Ectodermal cell (in vitro differentiated cells): ENCODE measurements around the gene SH3TC1. TPM values are rescaled to one million over a fixed set of nuclear protein-coding genes. Genes with fewer than 3 reads are reported as not detected.

Experiments used
- H3K27ac ChIP-seq: 2 replicates; pipeline ENCODE4 v1.7.0; 2013; ENCODE audit warnings: mild to moderate bottlenecking, low read depth, low read length; ENCODE audit not compliant: insufficient read depth, poor library complexity, severe bottlenecking
- H3K27me3 ChIP-seq: 2 replicates; pipeline ENCODE4 v1.7.0; 2013; ENCODE audit warnings: mild to moderate bottlenecking, low read length; ENCODE audit not compliant: insufficient read depth, control insufficient read depth, poor library complexity, severe bottlenecking
- H3K36me3 ChIP-seq: one replicate; pipeline ENCODE4 v1.7.0; 2013; ENCODE audit warnings: low read length; ENCODE audit not compliant: control insufficient read depth, insufficient read depth
- H3K4me1 ChIP-seq: one replicate; pipeline ENCODE4 v1.7.0; 2013; ENCODE audit warnings: low read length; ENCODE audit not compliant: control insufficient read depth, insufficient read depth
- H3K4me3 ChIP-seq: 2 replicates; pipeline ENCODE4 v1.7.0; 2013; ENCODE audit warnings: low read depth, low read length, control low read depth; ENCODE audit not compliant: insufficient read depth
- H3K9me3 ChIP-seq: 2 replicates; pipeline ENCODE4 v1.7.0; 2013; ENCODE audit warnings: mild to moderate bottlenecking, low read length, moderate library complexity; ENCODE audit not compliant: control insufficient read depth
- WGBS, 2 experiments: methylation state at CpG; one replicate each; pipeline ENCODE4 v1.1.7; 2013; ENCODE audit warnings: missing lambda C conversion rate in 2 of 2; 5-methylcytosine and 5-hydroxymethylcytosine counted together
- polyA plus RNA-seq, 4 experiments: library from polyadenylated mRNA; stranded (reverse); fragments of 50-300 nt; gene quantifications; one replicate each; pipeline ENCODE4 v1.2.3, GENCODE V29; 2013

Gene SH3TC1
- polyA plus RNA-seq (2013, experiment 1 of 4) = 0.26 TPM
- polyA plus RNA-seq (2013, experiment 2 of 4) = 0.18 TPM
- polyA plus RNA-seq (2013, experiment 3 of 4) = 0.16 TPM
- polyA plus RNA-seq (2013, experiment 4 of 4) = 0.20 TPM

DNA sequence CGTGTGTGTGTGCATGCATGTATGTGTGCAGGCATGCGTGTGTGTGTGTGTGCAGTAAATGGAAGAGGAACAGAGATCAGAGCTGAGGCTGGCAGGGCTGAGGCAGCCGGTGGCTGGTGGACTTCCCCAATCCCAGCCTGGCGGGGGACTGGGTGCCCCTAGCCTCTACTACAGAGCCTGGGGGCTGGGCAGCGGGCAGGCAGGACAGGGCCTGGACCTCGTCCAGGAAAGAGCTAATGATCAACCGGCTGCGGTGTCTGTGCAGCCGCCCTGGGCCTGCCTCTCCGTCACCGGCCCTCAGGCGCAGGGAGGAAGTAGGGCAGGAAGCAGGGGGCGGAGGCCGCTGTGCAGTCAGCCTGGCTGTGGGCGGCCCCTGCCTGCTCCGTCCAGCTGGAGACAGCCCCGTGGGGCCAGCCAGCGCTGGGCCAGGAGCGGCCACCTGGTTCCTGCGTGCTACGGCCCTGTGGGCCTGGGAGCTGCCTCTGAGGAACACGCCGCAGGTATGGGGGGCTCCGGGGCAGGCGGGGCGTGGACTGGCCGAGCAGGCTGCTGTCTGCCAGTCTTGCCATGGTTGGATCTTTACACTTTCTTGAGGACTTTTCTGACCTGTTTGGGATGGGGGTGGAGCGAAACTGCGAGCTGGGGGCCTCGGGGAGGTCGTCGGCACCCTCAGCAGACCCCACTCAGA is at the start of gene SH3TC1:
TSS of gene SH3TC1 (plus strand) at position 385 of the 688 bp plus-strand sequence. CDS start 5,905 bp downstream, outside the sequence.
- WGBS, 2 experiments = 80 to 84% methylated on average over 32 of the region's 32 CpGs
- H3K36me3 ChIP-seq = no peaks in the 10 kb centered on the region
- H3K27ac ChIP-seq = no peak within 1 kb of the TSS
- H3K9me3 ChIP-seq = no peaks in the 10 kb centered on the region
- H3K4me3 ChIP-seq = no peak within 1 kb of the TSS
- no peaks in the 10 kb centered on the region for H3K27me3 ChIP-seq
- H3K4me1 ChIP-seq = peaks cover 18% of the 10 kb centered on the region

DNA sequence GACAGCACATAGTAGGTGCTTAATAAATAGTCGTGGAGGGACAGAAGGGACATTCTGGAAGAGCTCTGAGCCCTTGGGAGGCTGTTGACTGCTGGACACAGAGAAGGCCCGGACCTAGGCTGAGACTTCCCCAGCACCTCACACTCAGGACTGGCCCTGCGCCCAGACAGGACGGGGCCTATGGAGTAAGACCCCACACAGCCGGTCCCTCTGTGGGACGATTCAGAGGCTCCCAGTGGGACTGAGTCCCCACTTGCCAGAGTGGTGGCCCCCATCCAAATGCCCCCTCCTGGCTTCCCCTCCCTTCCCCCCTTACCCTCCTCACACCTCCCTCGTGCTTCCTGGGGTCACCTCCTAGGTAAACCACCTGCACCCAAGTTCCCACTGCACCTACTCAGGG is 49.4 kb upstream of the SH3TC1 start:
- no peaks in the 10 kb centered on the region for H3K36me3 ChIP-seq
- no peaks in the 10 kb centered on the region for H3K4me1 ChIP-seq
- no peak overlapping the region for H3K4me3 ChIP-seq
- no peak overlapping the region for H3K27ac ChIP-seq
- no peaks in the 10 kb centered on the region for H3K27me3 ChIP-seq
- WGBS, 2 experiments = 93 to 94% methylated on average over 6 to 7 of the region's 7 CpGs
- H3K9me3 ChIP-seq = no peaks in the 10 kb centered on the region

DNA sequence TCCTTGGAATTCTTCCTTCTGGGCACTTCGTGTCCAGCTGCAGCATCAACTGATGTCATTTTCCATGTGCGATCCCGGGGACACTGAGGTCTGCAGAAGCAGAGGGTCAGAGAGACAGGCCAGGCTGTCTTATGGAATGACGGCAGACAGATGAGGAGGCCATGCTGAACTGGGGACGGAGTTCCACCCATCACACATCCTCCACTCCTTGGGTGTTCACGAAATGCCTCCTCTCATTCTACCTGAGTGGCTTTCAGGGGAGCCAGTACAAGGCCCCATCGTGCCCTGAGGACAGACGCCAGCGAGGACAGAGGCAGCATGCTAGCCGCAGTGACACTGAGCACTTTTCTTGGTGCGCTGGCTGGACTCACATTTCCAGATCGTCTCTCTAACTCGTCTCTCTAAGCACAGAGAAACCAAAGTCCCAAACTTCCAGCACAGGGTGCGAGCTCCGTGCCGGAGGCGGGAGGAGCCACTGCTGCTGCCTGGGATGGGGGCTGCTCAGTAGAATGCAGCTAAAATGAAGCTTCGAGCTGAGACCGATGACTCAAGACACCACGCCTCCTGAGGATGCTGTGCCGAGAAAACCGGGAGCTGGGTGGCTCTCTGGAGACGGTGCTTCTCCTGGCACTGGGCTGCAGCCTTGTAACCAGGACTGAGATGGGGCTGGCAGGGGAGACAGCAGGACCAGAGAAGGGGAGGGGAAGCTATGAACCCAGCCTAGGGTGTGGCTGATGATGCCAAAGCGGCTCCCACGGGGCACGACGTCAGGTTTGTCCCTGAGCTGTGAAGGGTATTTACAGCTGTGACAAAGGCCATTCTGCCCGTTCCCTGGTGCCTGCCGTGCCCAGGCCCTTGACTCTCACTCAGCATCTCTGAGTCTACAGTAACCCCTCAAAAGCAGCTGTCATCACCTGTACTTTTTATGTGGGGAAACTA is 48.7 kb upstream of the SH3TC1 start:
- H3K9me3 ChIP-seq = no peaks in the 10 kb centered on the region
- H3K4me3 ChIP-seq = no peak overlapping the region
- no peaks in the 10 kb centered on the region for H3K36me3 ChIP-seq
- no peak overlapping the region for H3K27ac ChIP-seq
- 86 to 88% methylated on average over 29 of the region's 29 CpGs for WGBS, 2 experiments
- H3K4me1 ChIP-seq = no peaks in the 10 kb centered on the region
- peaks cover 6% of the 10 kb centered on the region for H3K27me3 ChIP-seq

DNA sequence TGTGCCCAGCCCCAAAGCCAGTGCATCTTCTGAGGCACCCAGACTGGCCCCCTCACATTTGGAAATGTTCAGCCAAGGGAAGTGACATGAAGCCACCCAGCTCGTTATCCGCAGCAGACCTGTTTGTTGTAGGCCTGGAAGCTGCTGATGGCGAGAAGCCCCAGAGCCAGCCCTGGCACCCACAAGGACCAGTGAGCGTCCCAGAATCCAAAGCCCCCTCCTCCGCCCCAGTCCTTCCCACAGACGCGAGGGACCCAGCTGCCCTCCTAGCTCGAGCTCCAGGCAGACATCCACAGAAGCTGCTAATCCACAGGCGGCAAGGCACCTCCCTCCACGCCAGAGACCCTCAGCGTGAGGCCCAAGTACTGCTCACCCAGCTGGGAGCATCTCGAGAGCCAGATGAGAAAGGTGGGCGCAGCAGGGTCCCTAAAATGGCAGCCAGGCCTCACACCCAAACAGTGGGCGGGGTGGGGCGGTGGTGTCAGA is 47.9 kb upstream of the SH3TC1 start:
- Histone ChIP-seq H3K4me3 (no peak overlapping the region), H3K36me3 (no peaks in the 10 kb centered on the region), H3K27ac (no peak overlapping the region), H3K27me3 (peaks cover 7% of the 10 kb centered on the region), H3K9me3 (no peaks in the 10 kb centered on the region), H3K4me1 (no peaks in the 10 kb centered on the region)
- 92% methylated on average over 15 of the region's 15 CpGs for WGBS, 2 experiments

DNA sequence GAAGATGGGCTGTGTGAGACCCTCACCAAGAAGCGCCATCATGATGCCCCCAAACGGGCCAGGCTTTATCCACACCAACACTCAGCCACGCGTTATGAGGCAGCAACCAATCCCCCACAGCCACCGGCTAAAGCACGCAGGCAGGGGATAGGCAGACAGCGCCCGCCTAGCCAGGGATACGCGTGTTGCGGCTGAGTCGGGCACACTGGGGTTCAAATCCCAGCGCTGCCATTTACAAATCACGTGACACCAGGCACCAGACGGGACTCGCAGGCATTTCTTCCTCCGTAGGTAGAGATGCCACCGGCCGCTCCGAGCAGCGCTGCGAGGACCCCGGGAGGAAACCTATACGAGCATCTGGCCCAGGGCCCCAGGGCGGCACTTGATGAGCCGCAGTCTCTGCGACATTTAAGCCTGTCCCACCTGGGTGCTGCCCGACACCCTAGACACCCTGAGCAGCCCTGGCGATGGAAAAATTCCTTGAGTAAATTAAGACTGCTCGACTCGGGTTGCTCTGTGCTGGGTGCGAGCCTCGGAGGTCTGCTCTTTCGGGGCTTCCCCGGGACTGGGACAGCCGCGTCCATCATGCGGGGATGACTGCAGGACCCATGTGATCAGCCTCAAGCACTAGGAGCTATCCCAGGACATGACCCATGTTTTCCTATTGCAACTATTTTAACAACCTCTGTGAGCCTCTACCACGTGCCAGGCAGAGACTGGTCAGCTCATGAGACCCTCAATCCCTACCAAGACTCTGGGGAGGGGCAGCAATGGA is 46.8 kb upstream of the SH3TC1 start:
- Histone ChIP-seq H3K36me3 (no peaks in the 10 kb centered on the region), H3K27ac (no peak overlapping the region), H3K9me3 (no peaks in the 10 kb centered on the region), H3K27me3 (peaks cover 17% of the 10 kb centered on the region), H3K4me1 (no peaks in the 10 kb centered on the region), H3K4me3 (no peak overlapping the region)
- 94% methylated on average over 39 of the region's 39 CpGs for WGBS, 2 experiments

DNA sequence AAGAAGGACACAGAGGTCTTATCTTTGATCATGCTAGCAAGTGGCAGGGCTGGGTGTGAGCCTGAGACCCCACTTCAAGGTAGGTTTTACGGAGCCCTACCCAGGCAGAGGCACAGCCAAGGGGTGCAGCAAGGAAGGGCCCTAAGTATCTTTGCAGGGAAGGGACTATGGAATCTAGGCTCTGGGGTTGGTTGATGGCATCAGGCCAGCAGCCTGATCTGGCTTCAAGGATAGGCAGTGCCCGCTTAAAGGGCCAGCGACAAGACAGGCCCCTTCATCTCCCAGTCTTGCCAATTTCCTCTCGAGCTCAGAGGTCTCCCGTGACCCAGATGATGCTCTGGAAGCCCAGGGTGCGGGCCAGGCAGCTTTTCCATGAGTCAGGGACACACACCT is 46.2 kb upstream of the SH3TC1 start:
- Histone ChIP-seq H3K27me3 (peaks cover 23% of the 10 kb centered on the region), H3K9me3 (no peaks in the 10 kb centered on the region), H3K4me3 (no peak overlapping the region), H3K4me1 (peaks cover under 1% of the 10 kb centered on the region), H3K36me3 (no peaks in the 10 kb centered on the region), H3K27ac (no peak overlapping the region)
- WGBS, 2 experiments = 77 to 79% methylated on average over 6 of the region's 6 CpGs

DNA sequence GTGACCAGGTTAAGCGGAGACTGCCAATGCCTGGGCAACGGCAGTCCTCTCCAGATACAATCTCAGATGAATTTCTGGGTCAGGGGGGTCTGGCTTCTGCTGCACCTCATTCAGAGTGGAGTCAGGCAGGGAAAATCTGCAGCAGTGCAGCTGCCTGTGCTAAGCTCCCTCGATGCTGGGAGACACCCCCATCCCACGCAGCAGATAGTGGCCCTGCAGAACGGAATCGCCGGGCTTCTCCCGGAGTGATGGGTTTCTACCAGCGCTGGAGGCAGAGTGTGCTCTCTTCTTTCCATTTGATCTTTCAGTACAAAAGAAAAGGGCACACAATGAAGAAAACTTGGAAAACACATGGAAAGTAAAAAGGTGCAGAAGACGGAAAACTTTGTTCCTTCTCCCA is 45.6 kb upstream of the SH3TC1 start:
- no peaks in the 10 kb centered on the region for H3K36me3 ChIP-seq
- H3K27ac ChIP-seq = no peak overlapping the region
- 93% methylated on average over 10 of the region's 10 CpGs for WGBS, 2 experiments
- H3K4me3 ChIP-seq = no peak overlapping the region
- no peaks in the 10 kb centered on the region for H3K9me3 ChIP-seq
- peaks cover 29% of the 10 kb centered on the region for H3K27me3 ChIP-seq
- H3K4me1 ChIP-seq = peaks cover 4% of the 10 kb centered on the region

GRCh38 chr4:8155048-8155447 is 44.0 kb upstream of the SH3TC1 start:
- Histone ChIP-seq H3K27me3 (peaks cover 43% of the 10 kb centered on the region), H3K36me3 (no peaks in the 10 kb centered on the region), H3K9me3 (no peaks in the 10 kb centered on the region), H3K27ac (no peak overlapping the region), H3K4me3 (no peak overlapping the region), H3K4me1 (peaks cover 11% of the 10 kb centered on the region)
- 87 to 92% methylated on average over 6 of the region's 6 CpGs for WGBS, 2 experiments

GRCh38 chr4:8155660-8156421 is 43.2 kb upstream of the SH3TC1 start:
- no peak overlapping the region for H3K4me3 ChIP-seq
- H3K4me1 ChIP-seq = peaks cover 11% of the 10 kb centered on the region
- no peaks in the 10 kb centered on the region for H3K9me3 ChIP-seq
- H3K27ac ChIP-seq = no peak overlapping the region
- peaks cover 51% of the 10 kb centered on the region for H3K27me3 ChIP-seq
- WGBS, 2 experiments = 88 to 89% methylated on average over 14 of the region's 14 CpGs
- no peaks in the 10 kb centered on the region for H3K36me3 ChIP-seq
